GM19463 (cell line): ENCODE results near the gene TRAF1.

Source experiments
- ATAC-seq: cut with Tn5 transposase; IDR thresholded peaks from one replicate; pipeline ENCODE4 v1.9.1; 2021; ENCODE audit warnings: mild to moderate bottlenecking, moderate library complexity; ENCODE audit not compliant: unreplicated experiment

The TRAF1 gene

GRCh38 chr9:120873512-120873911, 53.1 kb downstream of the TRAF1 start:
- ATAC-seq = no peak

GRCh38 chr9:120872791-120873502, 53.6 kb downstream of the TRAF1 start:
- ATAC-seq = no peak

GRCh38 chr9:120870206-120870605, 56.4 kb downstream of the TRAF1 start:
- ATAC-seq = no peak

GRCh38 chr9:120869726-120870125, 56.9 kb downstream of the TRAF1 start:
- no peak for ATAC-seq

- ATAC-seq = no peak
Measured at GRCh38 chr9:120869360-120869687, 57.3 kb downstream of the TRAF1 start.

- peak; percentile 92 for ATAC-seq
Measured at GRCh38 chr9:120868676-120869359, 57.8 kb downstream of the TRAF1 start.

- ATAC-seq = no peak
Measured at GRCh38 chr9:120868339-120868675, 58.3 kb downstream of the TRAF1 start.

GRCh38 chr9:120867676-120868338, 58.8 kb downstream of the TRAF1 start:
- ATAC-seq = no peak

- ATAC-seq = no peak
Measured at GRCh38 chr9:120866651-120867050, 59.9 kb downstream of the TRAF1 start.

- ATAC-seq = no peak
Measured at GRCh38 chr9:120865809-120866208, 60.8 kb downstream of the TRAF1 start.

- no peak for ATAC-seq
Measured at GRCh38 chr9:120865176-120865575, 61.4 kb downstream of the TRAF1 start.

- ATAC-seq = no peak
Measured at GRCh38 chr9:120864719-120865118, 61.9 kb downstream of the TRAF1 start.

GRCh38 chr9:120863833-120864232, 62.8 kb downstream of the TRAF1 start:
- ATAC-seq = no peak

GRCh38 chr9:120862452-120862851, 64.1 kb downstream of the TRAF1 start:
- ATAC-seq = no peak

- no peak for ATAC-seq
Measured at GRCh38 chr9:120861935-120862334, 64.7 kb downstream of the TRAF1 start.

GRCh38 chr9:120860083-120860482, 66.5 kb downstream of the TRAF1 start:
- ATAC-seq = no peak

- no peak for ATAC-seq
Measured at GRCh38 chr9:120859361-120859760, 67.2 kb downstream of the TRAF1 start.

GRCh38 chr9:120857902-120858301, 68.7 kb downstream of the TRAF1 start:
- no peak for ATAC-seq

- ATAC-seq = no peak
Measured at GRCh38 chr9:120857481-120857880, 69.1 kb downstream of the TRAF1 start.

GRCh38 chr9:120856700-120857099, 69.9 kb downstream of the TRAF1 start:
- ATAC-seq = no peak

GRCh38 chr9:120855827-120856670, 70.5 kb downstream of the TRAF1 start:
- no peak for ATAC-seq
